ENCODE results near the gene DNAJC6. TPM values are rescaled to one million over a fixed set of nuclear protein-coding genes. Genes with fewer than 3 reads are reported as not detected.

The DNAJC6 gene
- total and polyA plus RNA-seq, 2 of the 13 experiments (the other 11 are each of a cell fraction or from before 2014, with no cell fraction given) = 1.0 to 1.6 TPM

GRCh38 chr1:65457868-65458267 lies 148.5 kb downstream of the DNAJC6 start (continued):
- TF ChIP-seq, protein P1, sequence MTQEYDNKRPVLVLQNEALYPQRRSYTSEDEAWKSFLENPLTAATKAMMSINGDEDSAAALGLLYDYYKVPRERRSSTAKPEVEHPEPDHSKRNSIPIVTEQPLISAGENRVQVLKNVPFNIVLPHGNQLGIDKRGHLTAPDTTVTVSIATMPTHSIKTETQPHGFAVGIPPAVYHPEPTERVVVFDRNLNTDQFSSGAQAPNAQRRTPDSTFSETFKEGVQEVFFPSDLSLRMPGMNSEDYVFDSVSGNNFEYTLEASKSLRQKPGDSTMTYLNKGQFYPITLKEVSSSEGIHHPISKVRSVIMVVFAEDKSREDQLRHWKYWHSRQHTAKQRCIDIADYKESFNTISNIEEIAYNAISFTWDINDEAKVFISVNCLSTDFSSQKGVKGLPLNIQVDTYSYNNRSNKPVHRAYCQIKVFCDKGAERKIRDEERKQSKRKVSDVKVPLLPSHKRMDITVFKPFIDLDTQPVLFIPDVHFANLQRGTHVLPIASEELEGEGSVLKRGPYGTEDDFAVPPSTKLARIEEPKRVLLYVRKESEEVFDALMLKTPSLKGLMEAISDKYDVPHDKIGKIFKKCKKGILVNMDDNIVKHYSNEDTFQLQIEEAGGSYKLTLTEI (CRISPR knock-in tag; conservative IDR thresholded peaks at IDR 0.05) = no peak
- TF ChIP-seq ZNF678 (CRISPR knock-in tag; IDR thresholded peaks at IDR 0.05) (no peak), AKAP8 (CRISPR knock-in tag; IDR thresholded peaks at IDR 0.05) (no peak), KLF12 (CRISPR knock-in tag; IDR thresholded peaks at IDR 0.05; ENCODE audit: borderline replicate concordance) (no peak)

- H3K4me3 ChIP-seq (replicated peaks in 1 of 3; ENCODE audit: insufficient read depth in 1 of 3, low read depth in 2 of 3, low read length in 3 of 3) = no peak overlapping the region
- H3K79me2 ChIP-seq (ENCODE audit: insufficient read depth, low read length) = no peaks in the 10 kb centered on the region
- H2AFZ ChIP-seq (ENCODE audit: low read length) = no peak overlapping the region
- in situ Hi-C loops (cut with HindIII; ENCODE audit: extremely low pct_ligation_motif_present, low pct_unique_long_range_greater_than_20kb) = no loop called here
- peaks cover 12% of the 10 kb centered on the region for H3K4me1 ChIP-seq (ENCODE audit: insufficient read depth, low read length)
- no peaks in the 10 kb centered on the region for H4K20me1 ChIP-seq (ENCODE audit: insufficient read depth, low read length)
- ATAC-seq = peak; percentile 23; the same call in 1 of the 3 replicates
- WGBS (ENCODE audit: low lambda C conversion rate) = 38% methylated on average over 1 of the region's 2 CpGs
- ChIA-PET CTCF (ENCODE audit: low intra/inter-chr PET ratio, low total read pairs) (interaction anchor here (1.2 kb wide), 1 partner anchor 122 kb away, joined by 4 read pairs; no protein-coding TSS in a partner anchor), POLR2A (interaction anchor here (0.9 to 2.7 kb wide), 4 partner anchors 10 to 38 kb away, joined by 3 to 20 read pairs (median 5); partner anchors contain the start of genes LEPR and LEPROT)
- no TSS peak for BruUV-seq (replicated peaks)
- intact Hi-C loops (cut with micrococcal nuclease; ENCODE audit: unreplicated experiment) = no loop called here
- no peak overlapping the region for H3K9ac ChIP-seq (ENCODE audit: insufficient read depth, low read depth, low read length)
- H3K27ac ChIP-seq (ENCODE audit: extremely low read length, insufficient read depth, low read length) = no peak overlapping the region
- FAIRE-seq = no peak
- H3K36me3 ChIP-seq (replicated peaks in 1 of 2; ENCODE audit: control insufficient read depth in 1 of 2, insufficient read depth in 2 of 2, low read length in 2 of 2) = no peaks in the 10 kb centered on the region
- no peak overlapping the region for H3K4me2 ChIP-seq (ENCODE audit: low read depth, low read length)
- H3K9me3 ChIP-seq (ENCODE audit: low read length) = no peaks in the 10 kb centered on the region
- DNase-seq (ENCODE audit: low spot score) = no peak
- TF ChIP-seq THAP11 (CRISPR knock-in tag; IDR thresholded peaks at IDR 0.05) (no peak), MAFF (IDR thresholded peaks at IDR 0.05; ENCODE audit: low read depth, low read length) (peak; percentile 40; the same call in 1 of the 2 replicates), MAFK (conservative IDR thresholded peaks at IDR 0.05 in 1 of 2, IDR thresholded peaks at IDR 0.05 in 1 of 2; ENCODE audit: low read length in 2 of 2) (peak; percentile 34 to 41; a peak in 2 of 4 replicates)
- H3K27me3 ChIP-seq (ENCODE audit: control insufficient read depth in 1 of 2, insufficient read depth in 2 of 2, low read length in 2 of 2) = no peaks in the 10 kb centered on the region
These were observed 149.5 kb downstream of the DNAJC6 start for GRCh38 chr1:65458730-65459396.
